HepG2 (cell line): ENCODE measurements around the gene FHL5. TPM values are rescaled to one million over a fixed set of nuclear protein-coding genes. Genes with fewer than 3 reads are reported as not detected.

Experiments
- ATAC-seq: fragments of 200-7000 bp; cut with Tn5 transposase; 3 replicates; pipeline ENCODE4 v1.9.1; 2020; ENCODE audit warnings: mild to moderate bottlenecking, moderate library complexity
- BruUV-seq: library from RNA; stranded (reverse); fragments of 400-500 nt; replicated peaks from 2 replicates; lab custom pipeline; 2021; lab: Mats Ljungman, UMichigan
- CTCF ChIA-PET: fragments of 300-600 bp; formaldehyde crosslinking; extraction: SDS; loops from one replicate; lab custom pipeline; 2021; ENCODE audit warnings: low total read pairs, inconsistent platforms, low intra/inter-chr PET ratio; lab: Yijun Ruan, JAX
- POLR2A ChIA-PET: fragments of 350-600 bp; sonication (Branson Sonifier 250); formaldehyde crosslinking; loops from one replicate; lab custom pipeline; 2020; ENCODE audit warnings: antibody characterized with exemption, inconsistent platforms; lab: Yijun Ruan, JAX
- DNase-seq: peaks from one replicate; pipeline ENCODE4 v3.0.0-alpha.2; 2015; ENCODE audit warnings: low spot score
- FAIRE-seq: peaks from 3 replicates; lab custom pipeline; 2011; peaks lifted over from hg19 to GRCh38; lab: Jason Lieb, UNC
- H2AFZ ChIP-seq: one replicate; pipeline ENCODE4 v1.6.1; 2011; ENCODE audit warnings: low read length, inconsistent platforms
- H3K27ac ChIP-seq: fragments of 300-600 bp; 3 replicates; pipeline ENCODE4 v1.8.0; 2011; ENCODE audit warnings: mixed run types, mild to moderate bottlenecking, mixed read lengths, low read length, inconsistent platforms; ENCODE audit not compliant: insufficient read depth; ENCODE audit errors: extremely low read length
- H3K27me3 ChIP-seq, 2 experiments: fragments of 200-600 bp in 1 of 2; 2 replicates in 1 of 2; 3 replicates in 1 of 2; pipeline versions ENCODE4 v1.6.0 to v1.8.0; 2011; ENCODE audit warnings: low read length in 2 of 2, mild to moderate bottlenecking in 2 of 2, moderate library complexity in 2 of 2, inconsistent platforms in 1 of 2; ENCODE audit not compliant: insufficient read depth in 2 of 2, control insufficient read depth in 1 of 2
- H3K36me3 ChIP-seq, 2 experiments: fragments of 200-600 bp in 1 of 2; replicated peaks in 1 of 2; 2 replicates in 1 of 2; 3 replicates in 1 of 2; pipeline versions ENCODE4 v1.5.1 to v1.8.0; 2011; ENCODE audit warnings: low read length in 2 of 2, inconsistent platforms in 1 of 2; ENCODE audit not compliant: insufficient read depth in 2 of 2, control insufficient read depth in 1 of 2
- H3K4me1 ChIP-seq: 2 replicates; pipeline ENCODE4 v1.5.1; 2012; ENCODE audit warnings: low read length, inconsistent platforms; ENCODE audit not compliant: insufficient read depth
- H3K4me2 ChIP-seq: 2 replicates; pipeline ENCODE4 v1.6.0; 2011; ENCODE audit warnings: low read depth, low read length, inconsistent platforms
- H3K4me3 ChIP-seq, 3 experiments: fragments of 200-600 bp in 1 of 3; sonication (generic), shearing (Covaris generic) in 1 of 3; replicated peaks in 1 of 3; 2 replicates each; pipeline ENCODE4 v1.5.1; 2011 to 2016; ENCODE audit warnings: low read length in 3 of 3, inconsistent platforms in 2 of 3, low read depth in 2 of 3, mild to moderate bottlenecking in 2 of 3, control low read depth in 1 of 3, mixed read lengths in 1 of 3; ENCODE audit not compliant: insufficient read depth in 1 of 3
- H3K79me2 ChIP-seq: one replicate; pipeline ENCODE4 v1.6.1; 2011; ENCODE audit warnings: low read length, inconsistent platforms; ENCODE audit not compliant: insufficient read depth
- H3K9ac ChIP-seq: 2 replicates; pipeline ENCODE4 v1.6.0; 2011; ENCODE audit warnings: mild to moderate bottlenecking, low read depth, low read length, inconsistent platforms; ENCODE audit not compliant: insufficient read depth
- H3K9me3 ChIP-seq: 2 replicates; pipeline ENCODE4 v1.5.1; 2012; ENCODE audit warnings: mild to moderate bottlenecking, low read length
- H4K20me1 ChIP-seq: 2 replicates; pipeline ENCODE4 v1.6.0; 2011; ENCODE audit warnings: inconsistent platforms, mild to moderate bottlenecking, low read length, moderate library complexity; ENCODE audit not compliant: insufficient read depth
- IRF1 ChIP-seq: sonication (generic); formaldehyde crosslinking; IDR thresholded peaks from 2 replicates; pipeline ENCODE4 v1.4.0; 2020; ENCODE audit warnings: low read depth, mild to moderate bottlenecking, missing genetic modification reagents
- ISX ChIP-seq: sonication (generic); formaldehyde crosslinking; conservative IDR thresholded peaks from 2 replicates; pipeline ENCODE4 v1.5.0; 2020; ENCODE audit warnings: missing genetic modification reagents
- PATZ1 ChIP-seq: sonication (generic); formaldehyde crosslinking; IDR thresholded peaks from 2 replicates; pipeline ENCODE4 v1.4.0; 2020; ENCODE audit warnings: missing genetic modification reagents
- SETDB1 ChIP-seq: sonication (generic); formaldehyde crosslinking; IDR thresholded peaks from 2 replicates; pipeline ENCODE4 v1.5.1; 2020; ENCODE audit warnings: missing genetic modification reagents, mild to moderate bottlenecking, borderline replicate concordance
- SRSF4 ChIP-seq: fragments of 200-400 bp; formaldehyde crosslinking; IDR thresholded peaks from one replicate; pipeline ENCODE4 v1.6.1; 2018; ENCODE audit warnings: mild to moderate bottlenecking, low read depth, low read length, moderate library complexity; ENCODE audit not compliant: poor library complexity, severe bottlenecking
- STAG1 ChIP-seq: sonication (generic); formaldehyde crosslinking; IDR thresholded peaks from 2 replicates; pipeline ENCODE4 v1.4.0; 2020; ENCODE audit warnings: missing genetic modification reagents
- ZBED4 ChIP-seq: sonication (generic); formaldehyde crosslinking; IDR thresholded peaks from 2 replicates; pipeline ENCODE4 v1.4.0; 2020; ENCODE audit warnings: missing genetic modification reagents, borderline replicate concordance
- ZFP36 ChIP-seq: fragments of 150-350 bp; IDR thresholded peaks from 2 replicates; pipeline ENCODE4 v1.6.1; 2018; ENCODE audit warnings: borderline replicate concordance, low read length, low read depth; ENCODE audit not compliant: partially characterized antibody
- ZNF34 ChIP-seq: sonication (generic); formaldehyde crosslinking; IDR thresholded peaks from 2 replicates; pipeline ENCODE4 v1.4.0; 2020; ENCODE audit warnings: mild to moderate bottlenecking, missing genetic modification reagents, borderline replicate concordance
- ZSCAN30 ChIP-seq: sonication (generic); formaldehyde crosslinking; IDR thresholded peaks from 2 replicates; pipeline ENCODE4 v1.5.0; 2020; ENCODE audit warnings: mild to moderate bottlenecking, missing genetic modification reagents
- WGBS: methylation state at CpG from one replicate; pipeline ENCODE4 v1.1.6; 2017; ENCODE audit warnings: low lambda C conversion rate; 5-methylcytosine and 5-hydroxymethylcytosine counted together
- in situ Hi-C: cut with HindIII; loops from 2 replicates; pipeline ENCODE4 v1.10.0; 2017; ENCODE audit warnings: low pct_unique_long_range_greater_than_20kb; ENCODE audit not compliant: extremely low pct_ligation_motif_present
- intact Hi-C: fragments of 100-400 bp; cut with micrococcal nuclease; formaldehyde crosslinking; loops from one replicate; pipeline ENCODE4 v1.10.0; 2022; ENCODE audit not compliant: unreplicated experiment
- polyA plus RNA-seq, 8 experiments: library from polyadenylated mRNA; depleted of rRNA in 3 of 8; stranded (reverse) in 7 of 8; unstranded in 1 of 8; fragments of >200 nt; fragmentation: Illumina TruSeq in 4 of 8; extraction: Trizol in 4 of 8; gene quantifications; 2 replicates each; pipeline versions ENCODE4 v1.2.1 to v1.2.3, GENCODE V29; 2011 to 2016; ENCODE audit warnings: low read depth in 4 of 8, missing spikeins in 1 of 8, mixed read lengths in 1 of 8; ENCODE audit not compliant: insufficient read depth in 1 of 8
- total RNA-seq, 5 experiments: library from RNA; depleted of rRNA; stranded (reverse); fragments of >200 nt; fragmentation: Illumina TruSeq; extraction: Trizol; gene quantifications; 2 replicates each; pipeline ENCODE4 v1.2.3, GENCODE V29; 2016; ENCODE audit warnings: low read depth in 1 of 5
- TF ChIP-seq, protein P1 (sequence below): sonication (generic); formaldehyde crosslinking; IDR thresholded peaks from 2 replicates; pipeline ENCODE4 v1.4.0; 2020; ENCODE audit warnings: missing genetic modification reagents

FHL5 gene
- total and polyA plus RNA-seq, 2 of the 13 experiments (the other 11 are each of a cell fraction or from before 2014, with no cell fraction given) = not detected

- H3K79me2 ChIP-seq = no peaks in the 10 kb centered on the region
- no peak overlapping the region for H3K4me2 ChIP-seq
- H3K4me1 ChIP-seq = no peaks in the 10 kb centered on the region
- H3K9me3 ChIP-seq = no peaks in the 10 kb centered on the region
- in situ Hi-C loops = no loop called here
- ATAC-seq (no peak), FAIRE-seq (no peak), DNase-seq (no peak)
- H3K27me3 ChIP-seq = no peaks in the 10 kb centered on the region
- H3K9ac ChIP-seq = no peak overlapping the region
- H4K20me1 ChIP-seq = no peaks in the 10 kb centered on the region
- intact Hi-C loops = no loop called here
- H3K4me3 ChIP-seq = no peak overlapping the region
- H3K27ac ChIP-seq = no peak overlapping the region
- BruUV-seq = no TSS peak
- WGBS = 0% methylated on average over 1 of the region's 2 CpGs
- ChIA-PET POLR2A (no interaction called here), CTCF (no interaction called here)
- H2AFZ ChIP-seq = no peak overlapping the region
- H3K36me3 ChIP-seq = no peaks in the 10 kb centered on the region
- TF ChIP-seq ZFP36 = no peak
- TF ChIP-seq SRSF4 = no peak
- no peak for TF ChIP-seq PATZ1 (CRISPR knock-in tag)
- no peak for TF ChIP-seq ZNF34
- TF ChIP-seq ISX = no peak
- no peak for TF ChIP-seq STAG1
- no peak for TF ChIP-seq ZBED4
- TF ChIP-seq, protein P1, sequence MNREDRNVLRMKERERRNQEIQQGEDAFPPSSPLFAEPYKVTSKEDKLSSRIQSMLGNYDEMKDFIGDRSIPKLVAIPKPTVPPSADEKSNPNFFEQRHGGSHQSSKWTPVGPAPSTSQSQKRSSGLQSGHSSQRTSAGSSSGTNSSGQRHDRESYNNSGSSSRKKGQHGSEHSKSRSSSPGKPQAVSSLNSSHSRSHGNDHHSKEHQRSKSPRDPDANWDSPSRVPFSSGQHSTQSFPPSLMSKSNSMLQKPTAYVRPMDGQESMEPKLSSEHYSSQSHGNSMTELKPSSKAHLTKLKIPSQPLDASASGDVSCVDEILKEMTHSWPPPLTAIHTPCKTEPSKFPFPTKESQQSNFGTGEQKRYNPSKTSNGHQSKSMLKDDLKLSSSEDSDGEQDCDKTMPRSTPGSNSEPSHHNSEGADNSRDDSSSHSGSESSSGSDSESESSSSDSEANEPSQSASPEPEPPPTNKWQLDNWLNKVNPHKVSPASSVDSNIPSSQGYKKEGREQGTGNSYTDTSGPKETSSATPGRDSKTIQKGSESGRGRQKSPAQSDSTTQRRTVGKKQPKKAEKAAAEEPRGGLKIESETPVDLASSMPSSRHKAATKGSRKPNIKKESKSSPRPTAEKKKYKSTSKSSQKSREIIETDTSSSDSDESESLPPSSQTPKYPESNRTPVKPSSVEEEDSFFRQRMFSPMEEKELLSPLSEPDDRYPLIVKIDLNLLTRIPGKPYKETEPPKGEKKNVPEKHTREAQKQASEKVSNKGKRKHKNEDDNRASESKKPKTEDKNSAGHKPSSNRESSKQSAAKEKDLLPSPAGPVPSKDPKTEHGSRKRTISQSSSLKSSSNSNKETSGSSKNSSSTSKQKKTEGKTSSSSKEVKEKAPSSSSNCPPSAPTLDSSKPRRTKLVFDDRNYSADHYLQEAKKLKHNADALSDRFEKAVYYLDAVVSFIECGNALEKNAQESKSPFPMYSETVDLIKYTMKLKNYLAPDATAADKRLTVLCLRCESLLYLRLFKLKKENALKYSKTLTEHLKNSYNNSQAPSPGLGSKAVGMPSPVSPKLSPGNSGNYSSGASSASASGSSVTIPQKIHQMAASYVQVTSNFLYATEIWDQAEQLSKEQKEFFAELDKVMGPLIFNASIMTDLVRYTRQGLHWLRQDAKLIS (CRISPR knock-in tag) = no peak
- no peak for TF ChIP-seq ZSCAN30 (CRISPR knock-in tag)
- TF ChIP-seq IRF1 (CRISPR knock-in tag) = no peak
- no peak for TF ChIP-seq SETDB1 (CRISPR knock-in tag)
Observed at GRCh38 chr6:96613291-96613999, 50.5 kb downstream of the FHL5 start.
